SU-DHL-6 (cell line): ENCODE results near the gene PXN.
"Not testable (repeated sequence)": the region's sequence is repeated elsewhere in the genome, so short reads cannot be mapped to it uniquely, and the experiment has no call there.

Experiments
- H2AFZ ChIP-seq: fragments of 200-600 bp; sonication (generic); 2 replicates; pipeline ENCODE4 v1.6.1; 2014; ENCODE audit warnings: low read depth, mild to moderate bottlenecking, moderate library complexity, mixed read lengths, antibody characterized with exemption, low read length; ENCODE audit not compliant: severe bottlenecking
- H3F3A ChIP-seq: fragments of 200-600 bp; shearing (Covaris generic); 2 replicates; pipeline ENCODE4 v1.6.0; 2016; ENCODE audit warnings: antibody characterized with exemption, mild to moderate bottlenecking; ENCODE audit not compliant: insufficient read depth
- H3K27ac ChIP-seq: fragments of 200-600 bp; sonication (generic); 2 replicates; pipeline ENCODE4 v1.5.1; 2016; ENCODE audit warnings: low read depth, mild to moderate bottlenecking, low read length, moderate library complexity, mixed read lengths
- H3K27me3 ChIP-seq: fragments of 200-600 bp; sonication (generic), shearing (Covaris generic); 2 replicates; pipeline ENCODE4 v1.6.0; 2014; ENCODE audit warnings: mild to moderate bottlenecking, low read length
- H3K36me3 ChIP-seq: fragments of 200-600 bp; sonication (generic); 2 replicates; pipeline ENCODE4 v1.6.1; 2014; ENCODE audit warnings: mild to moderate bottlenecking, low read length, mixed read lengths
- H3K4me2 ChIP-seq: fragments of 300-600, 200-600 bp; shearing (Covaris generic), sonication (generic); 2 replicates; pipeline ENCODE4 v1.6.0; 2014; ENCODE audit warnings: low read length, low read depth, mild to moderate bottlenecking; ENCODE audit not compliant: poor library complexity, severe bottlenecking
- H3K4me3 ChIP-seq: fragments of 200-600 bp; sonication (generic); 2 replicates; pipeline ENCODE4 v1.5.1; 2014; ENCODE audit warnings: antibody characterized with exemption, low read length, mild to moderate bottlenecking, mixed read lengths; ENCODE audit not compliant: insufficient read depth, poor library complexity, severe bottlenecking
- H3K79me2 ChIP-seq: fragments of 200-600 bp; sonication (generic); 2 replicates; pipeline ENCODE4 v1.6.1; 2014; ENCODE audit warnings: mild to moderate bottlenecking, low read length, moderate library complexity; ENCODE audit not compliant: insufficient read depth
- H3K9ac ChIP-seq: fragments of 200-600 bp; sonication (generic); 2 replicates; pipeline ENCODE4 v1.7.0; 2014; ENCODE audit warnings: mild to moderate bottlenecking, low read length
- H3K9me2 ChIP-seq: fragments of 200-600 bp; sonication (generic); replicated peaks from 2 replicates; pipeline ENCODE4 v1.6.1; 2014; ENCODE audit warnings: low read length; ENCODE audit not compliant: insufficient read depth
- H3K9me3 ChIP-seq: fragments of 200-600 bp; sonication (generic); 2 replicates; pipeline ENCODE4 v1.6.1; 2014; ENCODE audit warnings: low read length, mixed read lengths; ENCODE audit not compliant: insufficient read depth
- H4K20me1 ChIP-seq: fragments of 200-600 bp; sonication (generic); 2 replicates; pipeline ENCODE4 v1.6.1; 2014; ENCODE audit warnings: low read depth, mild to moderate bottlenecking, antibody characterized with exemption, low read length, moderate library complexity, mixed read lengths
- CTCF ChIP-seq: fragments of 200-600 bp; sonication (generic); IDR thresholded peaks from one replicate; pipeline ENCODE4 v1.5.1; 2017; ENCODE audit warnings: antibody characterized with exemption, mild to moderate bottlenecking, low read length, moderate library complexity; ENCODE audit not compliant: insufficient read depth, poor library complexity, severe bottlenecking
- EZH2phosphoT487 ChIP-seq: fragments of 200-600 bp; sonication (generic), shearing (Covaris generic); conservative IDR thresholded peaks from 2 replicates; pipeline ENCODE4 v1.6.1; 2018; ENCODE audit warnings: mild to moderate bottlenecking, antibody characterized with exemption, low read length, moderate library complexity, mixed read lengths

The PXN gene

GRCh38 chr12:120249266-120249874, 16.2 kb downstream of the PXN start:
- Histone ChIP-seq H3K36me3 (no peaks in the 10 kb centered on the region), H3K79me2 (no peaks in the 10 kb centered on the region), H3K4me2 (no peak overlapping the region), H3K9me3 (no peaks in the 10 kb centered on the region), H3F3A (no peaks in the 10 kb centered on the region), H4K20me1 (no peaks in the 10 kb centered on the region), H3K27me3 (no peaks in the 10 kb centered on the region), H2AFZ (no peak overlapping the region), H3K9ac (no peak overlapping the region), H3K27ac (no peak overlapping the region), H3K9me2 (no peaks in the 10 kb centered on the region), H3K4me3 (no peak overlapping the region)
- no peak for TF ChIP-seq EZH2phosphoT487
- no peak for TF ChIP-seq CTCF

GRCh38 chr12:120247621-120248030, 17.9 kb downstream of the PXN start:
- no peak overlapping the region for H3K4me2 ChIP-seq
- no peaks in the 10 kb centered on the region for H3F3A ChIP-seq

GRCh38 chr12:120247183-120247582, 18.3 kb downstream of the PXN start:
- Histone ChIP-seq H3K27ac (no peak overlapping the region), H4K20me1 (no peaks in the 10 kb centered on the region), H3K9ac (no peak overlapping the region), H3K79me2 (no peaks in the 10 kb centered on the region), H3K4me3 (no peak overlapping the region), H3K9me3 (no peaks in the 10 kb centered on the region), H2AFZ (no peak overlapping the region), H3K36me3 (no peaks in the 10 kb centered on the region), H3K4me2 (no peak overlapping the region), H3K27me3 (no peaks in the 10 kb centered on the region), H3K9me2 (no peaks in the 10 kb centered on the region), H3F3A (no peaks in the 10 kb centered on the region)
- TF ChIP-seq CTCF, result no peak
- TF ChIP-seq EZH2phosphoT487, result no peak

More at GRCh38 chr12:120247621-120248030, 17.9 kb downstream of the PXN start:
- TF ChIP-seq EZH2phosphoT487 (no peak), CTCF (no peak)
- H3K36me3 ChIP-seq, result no peaks in the 10 kb centered on the region
- H3K4me3 ChIP-seq, result no peak overlapping the region
- H4K20me1 ChIP-seq, result no peaks in the 10 kb centered on the region
- no peaks in the 10 kb centered on the region for H3K79me2 ChIP-seq
- H2AFZ ChIP-seq, result no peak overlapping the region
- no peaks in the 10 kb centered on the region for H3K27me3 ChIP-seq
- no peak overlapping the region for H3K9ac ChIP-seq
- H3K9me2 ChIP-seq, result no peaks in the 10 kb centered on the region
- no peaks in the 10 kb centered on the region for H3K9me3 ChIP-seq
- no peak overlapping the region for H3K27ac ChIP-seq

- H3K36me3 ChIP-seq, H4K20me1 ChIP-seq, H3K79me2 ChIP-seq, H3F3A ChIP-seq, H3K9me3 ChIP-seq, H3K27ac ChIP-seq, H3K9me2 ChIP-seq, H3K9ac ChIP-seq, H3K4me3 ChIP-seq, H3K27me3 ChIP-seq, H2AFZ ChIP-seq, H3K4me2 ChIP-seq: not testable (repeated sequence)
Measured at GRCh38 chr12:120246705-120247104, 18.8 kb downstream of the PXN start.
